Stimulated activated CD4-positive, alpha-beta T cell treated with anti-CD3 and anti-CD28 coated beads, Interleukin-4, amount 100 ng/mL, for 24 hours (primary cell): Measurements from ENCODE around the gene SOHLH2.

ENCODE experiments used
- DNase-seq: peaks from one replicate; pipeline ENCODE4 v3.0.0-alpha.2; 2020

SOHLH2 gene

DNA sequence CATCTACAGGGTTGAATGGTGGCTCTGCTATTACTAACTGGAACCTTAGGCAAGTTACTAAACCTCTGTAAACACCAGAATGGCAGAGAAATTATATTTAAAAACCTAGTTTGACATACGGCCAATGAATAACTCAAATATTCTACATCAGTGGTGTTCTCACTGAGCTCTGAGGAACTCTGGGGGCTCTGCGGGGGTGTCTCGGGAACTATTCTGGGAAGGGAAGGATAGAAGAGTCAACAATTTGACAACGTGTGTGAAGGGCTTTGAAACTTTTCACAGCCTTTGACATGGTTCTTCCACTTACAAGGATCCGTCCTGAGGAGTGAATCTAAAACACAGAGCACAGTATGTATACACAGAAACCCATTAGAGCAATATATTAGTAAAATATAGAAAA, 38.7 kb downstream of the SOHLH2 start:
- DNase-seq: no peak

DNA sequence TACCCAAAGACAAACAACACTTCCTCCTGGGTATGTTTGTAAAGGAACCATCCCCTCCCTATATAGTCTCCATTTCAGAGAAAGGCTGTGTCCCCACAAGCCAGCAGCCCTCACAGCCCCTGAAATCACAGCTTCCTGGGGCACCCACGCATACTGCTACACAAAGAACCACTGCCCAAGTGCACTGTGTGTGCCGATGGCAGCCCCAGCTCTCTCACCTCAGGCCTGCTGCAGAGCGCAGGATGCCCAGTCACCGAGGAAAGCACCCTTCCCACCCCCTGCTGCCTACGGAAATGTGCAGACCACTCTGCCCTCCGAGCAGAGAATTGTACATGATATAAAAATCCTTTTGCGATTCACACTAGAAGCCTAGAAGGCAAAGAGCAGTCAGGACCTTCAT, 39.4 kb downstream of the SOHLH2 start:
- no peak for DNase-seq

DNA sequence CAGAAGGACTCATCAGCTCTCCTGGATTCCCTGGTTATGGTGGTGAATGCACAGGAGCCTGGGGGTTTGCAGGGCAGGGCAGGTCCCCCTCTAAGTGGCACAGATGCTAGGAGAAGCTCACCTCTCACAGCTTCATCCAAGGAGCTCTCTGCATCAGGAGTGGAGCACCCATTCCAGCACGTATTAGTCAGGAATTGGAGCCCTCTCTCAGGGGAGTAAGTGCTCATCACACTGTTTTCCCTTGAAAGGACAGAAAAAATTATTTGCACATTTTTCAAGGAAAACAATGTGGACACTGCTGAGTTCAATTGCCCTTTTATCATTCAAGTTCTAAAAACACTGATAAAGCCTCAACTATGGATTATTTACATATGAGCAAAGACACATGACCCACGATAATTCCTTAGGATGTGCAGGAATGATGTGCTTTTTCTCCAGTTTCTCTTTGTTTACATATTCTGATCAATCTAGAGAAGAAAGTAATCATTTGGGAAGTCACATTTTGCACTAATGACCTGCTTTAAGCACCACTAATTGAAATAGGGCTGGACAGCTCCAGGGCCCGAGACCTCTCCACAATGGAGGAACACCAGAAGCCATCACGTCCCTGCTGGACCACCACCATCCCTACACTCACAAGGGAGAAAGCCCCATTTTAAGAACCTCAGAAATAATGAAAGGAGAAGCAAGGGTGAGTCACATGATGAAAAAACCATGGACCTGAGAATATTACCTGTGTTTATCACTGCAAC, 40.6 kb downstream of the SOHLH2 start:
- DNase-seq: no peak

DNA sequence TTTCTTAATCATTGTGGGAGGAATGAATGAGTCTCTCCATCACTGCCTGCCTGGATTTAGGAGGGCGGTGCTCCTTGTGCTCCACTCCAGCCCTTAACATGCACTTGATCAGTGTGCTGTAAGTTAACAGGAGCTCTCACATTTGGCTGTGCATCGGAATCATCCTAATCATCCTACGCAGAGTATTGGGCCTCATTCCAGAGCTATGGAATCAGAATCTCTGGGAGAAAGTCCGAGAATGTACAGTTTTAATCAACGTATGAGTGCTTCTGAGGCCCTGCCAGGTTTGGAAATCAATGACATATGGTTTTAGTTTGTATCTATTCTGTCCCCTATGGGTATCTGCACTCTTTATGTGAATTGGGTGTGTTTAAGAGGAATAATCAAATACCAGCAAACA, 48.3 kb downstream of the SOHLH2 start:
- no peak for DNase-seq

DNA sequence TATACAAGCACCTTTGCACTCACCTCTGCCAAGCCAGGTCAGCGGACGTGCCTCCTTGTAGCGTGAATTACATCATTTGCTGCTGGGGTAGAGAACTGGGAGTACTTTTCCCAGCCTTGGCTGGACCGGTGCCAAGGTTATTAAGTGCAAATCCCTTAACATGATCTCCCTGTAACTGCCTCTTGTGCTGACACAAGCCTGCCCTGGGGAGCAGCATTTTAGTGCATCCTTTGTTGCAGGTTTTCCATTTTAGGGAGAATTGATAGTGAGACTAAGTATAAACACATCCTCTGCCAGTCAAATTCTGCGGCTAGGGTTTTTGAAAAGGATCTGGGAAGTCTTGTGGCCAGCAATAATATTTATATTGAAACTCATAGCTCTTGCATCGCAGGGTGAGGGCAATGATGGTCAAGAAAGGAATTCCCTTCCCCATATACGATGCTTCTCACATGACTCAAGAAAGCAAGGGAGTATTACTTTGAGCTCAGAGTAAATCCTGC, 50.5 kb downstream of the SOHLH2 start:
- no peak for DNase-seq

DNA sequence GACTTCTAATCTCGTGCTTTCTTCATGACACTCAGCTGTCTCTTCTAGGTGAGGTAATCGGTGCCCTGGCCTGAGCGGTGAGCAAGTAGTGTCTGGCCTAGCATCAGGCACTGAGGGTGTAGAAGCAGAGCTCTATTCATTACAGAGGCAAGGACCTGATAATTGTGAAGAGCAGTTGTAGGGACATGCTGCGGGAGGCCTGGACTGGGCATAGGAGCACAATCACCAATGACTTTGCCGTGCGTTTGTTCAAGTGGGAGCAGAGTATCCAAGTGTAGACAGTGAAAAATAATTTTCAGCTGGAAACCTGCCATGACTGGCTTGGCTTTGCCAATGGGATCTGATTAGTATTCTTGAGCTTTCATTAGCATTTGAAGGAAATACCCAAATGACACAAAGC, 51.1 kb downstream of the SOHLH2 start:
- DNase-seq: no peak

DNA sequence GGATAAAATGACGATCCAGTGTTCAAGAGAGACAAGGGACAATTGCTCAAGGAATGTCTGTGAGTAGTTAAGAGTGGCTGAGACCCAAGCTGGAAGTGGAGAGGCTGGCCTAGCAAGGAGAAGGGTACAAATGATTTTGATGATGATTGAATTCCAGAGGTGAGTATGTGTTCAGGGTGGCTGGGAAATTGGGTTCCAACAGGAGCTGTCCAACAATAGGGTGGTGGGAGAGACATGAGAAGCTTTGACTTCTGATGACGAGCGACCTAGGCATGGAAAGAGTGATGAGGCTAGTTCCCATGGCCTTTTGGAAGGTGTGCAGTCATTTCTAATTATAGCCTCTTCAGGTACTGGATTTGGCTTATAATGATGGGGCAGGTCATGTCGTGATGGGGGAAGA, 54.1 kb downstream of the SOHLH2 start:
- DNase-seq: no peak

DNA sequence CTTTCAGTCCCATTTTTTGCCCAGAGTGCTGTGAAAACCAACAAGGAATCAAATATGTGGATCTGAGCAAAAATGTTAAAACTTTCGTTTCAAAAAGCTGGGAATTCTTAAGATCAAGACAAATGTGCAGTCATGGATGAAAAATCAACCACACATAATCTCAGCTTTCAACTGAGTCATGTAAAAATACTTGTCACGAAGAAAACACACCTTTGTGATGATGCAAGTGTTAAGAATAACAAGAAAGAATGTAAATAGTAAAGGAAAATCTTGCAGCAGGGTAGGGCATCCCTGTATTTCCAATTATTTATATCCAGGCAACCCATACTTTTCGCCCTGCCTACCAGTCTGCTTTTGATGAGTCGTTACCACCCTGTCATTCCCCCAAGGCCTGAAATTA, 55.7 kb downstream of the SOHLH2 start:
- DNase-seq: no peak

DNA sequence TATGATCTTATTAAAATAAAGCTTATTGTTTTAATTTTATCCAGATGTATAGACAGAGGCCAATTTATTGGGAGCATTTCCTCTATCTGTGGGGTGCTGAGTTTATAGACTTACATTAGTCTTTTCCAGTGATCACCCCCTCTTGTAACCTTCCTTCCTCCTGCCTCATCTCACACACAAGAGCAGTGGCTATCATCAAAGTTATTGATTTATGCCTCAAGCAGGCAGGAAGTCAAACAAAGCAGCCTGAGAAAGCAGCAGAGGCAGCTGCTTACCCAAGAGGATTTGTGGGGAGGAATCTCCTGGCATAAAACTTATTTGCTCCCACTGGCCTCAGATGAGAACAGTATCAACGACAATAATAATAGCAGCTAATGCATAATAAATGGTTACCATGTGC, 56.9 kb downstream of the SOHLH2 start:
- no peak for DNase-seq

DNA sequence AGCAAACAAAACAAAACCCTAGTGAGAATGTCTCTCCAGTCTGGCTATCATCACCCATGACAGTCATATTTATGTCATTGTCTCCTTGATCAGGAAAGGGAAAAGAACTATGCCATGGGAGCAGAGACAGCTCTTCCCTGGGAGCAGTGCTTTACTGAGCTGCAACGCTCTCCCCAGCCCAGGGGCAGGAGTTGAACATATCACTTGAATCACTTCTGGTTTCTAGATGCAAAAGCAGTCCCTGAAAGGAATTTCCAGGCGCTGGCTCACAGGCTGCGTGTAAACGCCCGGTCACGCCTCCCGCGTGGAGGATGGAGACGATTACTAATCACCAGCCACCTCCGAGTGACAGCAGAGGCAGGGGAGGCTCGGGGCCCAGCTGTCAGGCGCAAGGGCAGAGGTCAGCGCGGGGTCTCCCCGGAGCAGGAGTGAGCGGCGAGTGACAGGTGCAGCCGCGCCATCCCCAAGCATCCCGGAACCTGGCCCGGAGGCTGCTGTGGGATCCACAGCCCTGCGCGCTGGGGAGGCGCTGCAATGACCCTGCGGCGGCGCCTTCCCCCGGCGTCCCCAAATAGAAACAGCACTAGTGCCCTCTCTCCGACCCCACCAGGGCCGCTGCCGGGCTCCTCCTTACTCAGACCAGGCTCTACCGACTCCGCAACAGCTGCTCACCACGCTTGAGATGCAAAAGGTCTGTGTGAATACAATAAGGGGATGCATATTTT, 59.6 kb downstream of the SOHLH2 start:
- no peak for DNase-seq

DNA sequence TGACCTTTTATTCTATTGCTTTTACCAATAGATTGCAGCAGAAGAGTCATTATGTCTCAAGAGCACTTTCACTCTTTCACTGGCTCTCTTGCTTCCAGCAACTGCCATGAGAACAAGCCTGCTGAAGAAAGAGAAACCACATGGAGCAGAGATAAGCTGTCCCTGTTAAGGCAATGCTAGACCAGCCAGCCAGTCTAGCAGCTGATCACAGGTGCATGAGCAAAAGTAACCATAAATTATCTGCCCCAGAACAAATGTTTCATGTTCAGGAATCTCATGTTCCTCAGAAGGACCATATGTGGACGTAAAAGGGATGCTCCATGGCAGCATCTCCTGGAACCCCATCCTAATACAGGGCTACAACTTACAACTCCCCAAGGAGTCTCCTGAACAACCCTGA, 62.8 kb downstream of the SOHLH2 start:
- no peak for DNase-seq

DNA sequence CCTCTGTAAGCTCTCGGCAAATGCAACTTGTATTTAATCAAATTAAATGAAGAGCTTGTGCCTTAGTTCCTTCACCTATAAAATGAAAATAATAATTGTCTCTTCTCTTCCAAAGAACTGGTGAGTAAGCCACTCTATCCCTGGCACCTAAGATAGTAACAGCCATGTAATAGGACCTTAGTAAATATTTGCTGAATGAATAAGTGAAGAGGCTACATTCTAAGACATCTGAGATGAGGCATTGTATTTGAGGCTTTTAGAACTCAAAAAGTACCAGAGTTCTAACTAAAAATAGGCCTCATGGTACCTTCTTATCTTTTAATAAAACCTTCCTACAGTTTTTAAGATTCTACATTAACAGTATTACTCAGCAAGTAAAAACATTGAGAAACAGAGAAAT, 65.9 kb downstream of the SOHLH2 start:
- DNase-seq: no peak

DNA sequence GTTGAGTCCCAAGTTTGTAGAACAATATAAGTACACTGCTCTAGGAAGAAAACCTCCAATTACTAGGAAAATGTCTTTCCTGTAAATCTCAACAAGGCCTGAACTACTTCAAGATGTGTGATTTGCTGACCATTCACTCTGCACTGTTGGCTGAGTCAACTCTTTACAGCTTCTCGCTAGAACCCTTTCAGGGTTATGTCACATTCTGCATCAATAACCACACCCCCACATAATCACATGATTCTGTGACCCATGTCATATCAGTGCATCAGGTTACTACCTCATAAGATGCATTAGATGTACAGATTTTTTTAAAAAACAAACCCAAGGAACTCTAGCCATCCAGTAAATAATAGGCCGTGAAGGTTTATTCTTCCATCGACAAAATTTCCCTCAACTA, 67.0 kb downstream of the SOHLH2 start:
- no peak for DNase-seq

DNA sequence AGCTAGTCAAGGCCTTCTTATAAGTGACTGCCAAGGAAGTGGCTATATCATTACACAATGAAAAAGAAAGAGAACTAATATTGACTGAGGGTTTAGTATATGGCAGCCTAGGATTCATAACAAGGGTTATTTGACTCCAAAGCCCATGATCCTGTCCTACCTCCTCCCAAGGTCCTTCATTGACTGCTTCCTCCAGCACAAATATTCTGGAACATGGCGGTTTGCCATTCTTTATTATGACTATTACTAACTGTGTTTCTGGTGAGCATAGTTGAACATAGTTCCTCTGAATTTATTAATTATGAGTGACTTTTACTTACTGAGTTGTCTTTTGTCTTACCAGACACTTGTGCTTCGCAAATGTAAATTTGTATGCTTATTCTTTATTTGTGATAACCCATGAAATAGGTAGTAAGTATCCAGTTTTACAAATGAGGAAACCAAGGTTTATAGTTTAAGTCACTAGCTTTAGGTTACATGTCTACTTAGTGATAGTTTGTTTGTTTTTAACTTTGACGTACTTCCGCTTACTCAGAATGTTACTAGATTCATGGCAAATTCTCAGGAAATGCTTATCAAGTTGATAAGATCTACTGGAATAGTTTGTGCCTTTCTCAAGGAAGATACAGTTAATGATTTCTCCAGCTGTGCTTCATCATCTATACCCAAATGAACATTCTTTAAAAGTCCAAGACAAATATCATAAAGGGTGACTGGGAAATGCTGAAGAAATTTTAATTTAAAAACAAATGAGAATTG, 67.7 kb downstream of the SOHLH2 start:
- no peak for DNase-seq

DNA sequence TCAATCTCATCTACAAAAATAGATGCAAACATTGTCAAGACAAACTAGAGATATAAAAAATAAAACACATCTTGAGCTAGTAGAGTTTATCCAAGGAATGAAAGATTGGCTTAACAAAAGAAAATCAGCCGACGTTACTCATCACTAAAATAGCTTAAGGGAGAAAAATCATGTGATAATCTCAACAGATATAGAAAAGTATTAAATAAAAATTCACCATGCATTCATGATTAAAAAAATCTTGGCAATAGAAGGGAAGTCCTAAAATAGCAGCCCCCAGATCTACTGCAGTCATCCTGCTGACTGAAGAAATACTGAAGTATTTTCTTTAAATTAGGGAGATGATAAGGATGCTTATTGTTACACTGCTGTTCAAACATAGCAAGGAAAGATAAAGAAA, 70.6 kb downstream of the SOHLH2 start:
- DNase-seq: no peak

DNA sequence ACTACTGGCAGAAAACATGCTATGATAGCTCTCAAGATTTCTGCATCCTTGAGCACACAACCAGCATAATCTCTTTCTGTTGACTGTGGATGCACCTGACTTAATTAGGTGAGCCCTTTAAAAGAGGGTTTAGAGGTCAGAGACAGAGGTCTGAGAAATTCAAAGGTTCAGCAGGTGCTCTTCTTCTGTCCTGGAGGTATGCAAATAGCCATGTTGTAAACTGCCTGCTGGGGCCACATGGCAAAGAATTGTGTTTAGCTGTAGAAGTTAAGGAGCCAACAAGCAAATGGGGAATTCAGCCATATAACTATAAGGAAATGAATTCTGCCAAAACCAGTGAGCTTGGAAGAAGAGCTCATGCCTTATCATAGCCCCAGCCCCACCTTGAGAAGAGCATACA, 71.6 kb downstream of the SOHLH2 start:
- no peak for DNase-seq

DNA sequence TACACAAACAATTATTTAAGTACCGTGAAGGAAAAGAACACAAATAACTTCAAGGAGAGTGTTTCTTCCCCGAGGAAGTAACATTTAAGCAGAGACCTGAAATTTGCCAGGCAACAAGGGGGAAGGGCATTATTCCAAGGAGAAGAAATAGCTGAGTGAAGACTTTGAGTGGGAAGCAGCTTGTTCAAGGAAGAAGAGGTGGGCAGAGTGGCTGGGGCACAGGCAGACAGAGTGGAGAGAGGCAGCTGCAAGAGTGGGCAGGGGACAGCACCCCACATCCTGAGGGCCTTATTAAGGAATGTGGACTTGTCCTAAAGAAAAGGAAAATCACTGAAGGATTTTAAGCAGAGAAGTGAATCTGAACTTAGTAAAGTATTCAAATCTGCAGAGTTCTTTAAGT, 78.5 kb downstream of the SOHLH2 start:
- no peak for DNase-seq

DNA sequence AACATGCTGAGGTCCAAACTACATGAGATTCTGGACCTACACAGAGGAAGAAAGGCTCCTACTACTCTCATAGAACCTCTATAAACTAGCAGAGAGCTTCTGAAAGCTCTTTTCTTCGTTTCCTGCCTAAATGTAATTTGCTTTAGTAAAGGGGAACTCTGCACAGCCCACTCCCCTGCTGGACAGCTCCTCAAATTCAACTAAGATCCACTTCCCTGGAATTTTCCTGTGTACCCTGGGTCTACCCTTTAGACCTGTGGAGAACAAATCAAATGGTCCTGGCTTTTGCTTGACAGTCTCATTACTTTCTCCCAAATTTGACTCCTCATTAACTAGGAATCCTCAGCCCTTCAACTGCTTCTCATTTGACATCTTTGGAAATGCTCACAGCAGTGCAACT, 79.7 kb downstream of the SOHLH2 start:
- DNase-seq: no peak

DNA sequence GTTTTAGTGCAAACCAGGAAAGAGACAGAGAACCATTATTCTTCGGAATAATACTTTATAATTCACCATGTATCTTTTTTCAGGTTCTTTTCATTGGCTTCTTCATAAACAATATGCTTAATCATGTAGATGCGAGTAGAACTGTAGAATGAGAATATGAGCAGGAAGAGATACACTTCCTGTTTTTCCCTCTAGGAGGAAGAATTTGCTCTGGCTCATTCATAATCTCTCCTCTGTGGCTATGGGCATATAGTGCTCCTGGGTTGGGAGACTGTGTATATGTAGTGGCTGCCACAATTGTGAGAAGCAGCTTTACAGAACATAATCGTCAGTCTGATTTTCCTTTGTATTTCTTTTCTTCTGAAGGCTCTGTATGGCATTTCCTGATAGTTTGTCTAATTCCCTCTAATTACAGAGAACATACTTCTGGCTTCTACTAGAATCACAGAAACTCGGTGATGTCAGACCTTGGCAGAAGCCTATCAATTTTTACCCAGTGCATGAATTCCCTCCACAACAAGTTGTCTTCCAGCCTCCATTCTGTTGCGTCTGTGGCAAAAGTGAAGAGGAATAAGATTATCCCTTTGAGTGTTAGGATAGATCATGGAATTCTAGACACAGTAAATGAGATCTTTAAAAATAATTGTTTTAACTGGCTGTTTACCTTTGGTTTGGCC, 80.3 kb downstream of the SOHLH2 start:
- no peak for DNase-seq

DNA sequence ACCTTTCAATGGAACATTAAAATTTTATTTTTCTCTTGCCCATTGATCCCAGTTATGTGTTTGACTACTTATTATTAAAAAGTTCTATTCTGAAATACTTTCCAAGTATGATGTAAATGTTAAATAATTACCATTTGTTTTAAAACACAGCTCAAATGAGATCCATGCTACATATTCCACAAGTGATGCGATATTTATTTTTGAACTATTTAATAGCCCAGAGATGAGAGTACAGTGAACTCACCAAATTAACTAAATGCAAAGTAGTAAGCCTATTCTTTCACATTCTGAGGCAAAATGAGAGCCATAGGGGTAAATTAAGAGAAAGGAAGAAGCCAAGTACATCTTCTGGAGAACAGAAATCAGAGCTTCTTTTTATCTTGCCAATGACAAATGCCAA, 82.0 kb downstream of the SOHLH2 start:
- no peak for DNase-seq

DNA sequence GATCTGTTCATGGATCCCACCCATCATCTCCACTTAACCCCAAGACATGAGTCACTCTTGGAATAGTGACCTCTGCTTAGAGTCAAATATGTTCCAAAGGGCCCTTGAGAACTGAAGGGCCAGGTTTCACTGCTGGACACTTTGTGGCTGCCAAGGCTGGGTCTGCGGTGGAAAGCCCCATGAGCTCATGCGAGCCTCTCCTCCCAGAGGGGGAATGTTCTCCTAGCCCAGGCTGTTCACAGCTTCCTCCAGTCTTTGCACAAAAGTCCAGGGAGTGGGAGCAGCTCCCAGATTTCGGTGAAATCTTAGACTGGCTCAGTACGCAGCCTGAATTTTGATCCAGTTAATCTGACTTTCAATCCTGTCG, 82.4 kb downstream of the SOHLH2 start:
- DNase-seq: no peak

DNA sequence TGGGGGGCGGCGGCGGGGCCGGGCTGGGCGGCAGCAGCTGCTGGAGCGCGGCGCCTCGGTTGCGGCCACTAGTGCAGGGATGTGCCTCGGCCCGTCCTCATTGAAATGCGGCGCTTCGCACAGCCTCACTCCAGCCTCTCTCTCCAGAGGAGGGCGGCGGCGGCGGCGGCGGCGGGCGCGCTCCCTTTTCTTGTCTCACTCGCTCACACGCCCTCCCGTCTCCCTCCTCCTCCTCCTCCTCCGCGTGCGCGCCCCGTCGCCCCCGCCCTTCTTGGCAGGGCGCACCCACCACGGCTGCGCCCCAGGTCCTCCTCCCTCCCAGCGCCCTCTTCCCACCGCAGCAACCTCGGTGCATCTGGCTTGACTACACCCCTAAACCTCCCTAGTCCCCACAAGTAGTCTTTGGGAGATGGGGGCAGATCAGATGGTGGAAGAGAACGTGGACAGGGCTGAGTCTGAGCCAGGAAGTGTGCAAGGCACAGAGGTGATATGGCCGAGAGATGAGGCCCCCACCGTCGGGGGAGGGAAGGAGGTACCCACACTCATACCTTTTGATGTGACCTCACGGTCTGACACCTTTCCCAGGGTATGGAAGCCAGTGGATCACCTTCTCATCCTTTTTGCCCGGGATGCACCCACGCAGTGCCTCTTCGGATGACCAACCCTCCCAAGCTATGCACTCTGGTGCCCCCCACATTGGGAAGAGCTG, 83.0 kb downstream of the SOHLH2 start, which contains the start of gene DCLK1:
DCLK1 (minus strand) TSS at position 161 of the 709 bp plus-strand sequence.
- DNase-seq: no peak
